LoVo (cell line): Measurements from ENCODE around the gene OSTF1.

Experiments
- DNase-seq: peaks from one replicate; pipeline ENCODE4 v3.0.0-alpha.2; 2016; ENCODE audit warnings: low spot score

Gene OSTF1

GRCh38 chr9:75087824-75088645 lies at the start of gene OSTF1, which contains the start of gene NMRK1:
Gene OSTF1, plus strand, starts transcription at chr9:75088514. Its CDS starts 179 bp downstream, at chr9:75088693.
Gene NMRK1, minus strand, starts transcription at chr9:75088155. Its CDS starts 5,040 bp downstream, at chr9:75083115.
- peak; percentile 98 for DNase-seq

- no peak for DNase-seq
Observed at GRCh38 chr9:75039009-75039408, 49.3 kb upstream of the OSTF1 start.

GRCh38 chr9:75039801-75040200 lies 48.5 kb upstream of the OSTF1 start:
- DNase-seq = no peak

- no peak for DNase-seq
Observed at GRCh38 chr9:75041041-75041440, 47.3 kb upstream of the OSTF1 start.

- DNase-seq = no peak
Observed at GRCh38 chr9:75046725-75047345, 41.5 kb upstream of the OSTF1 start.

GRCh38 chr9:75047506-75047905 lies 40.8 kb upstream of the OSTF1 start:
- DNase-seq = no peak

GRCh38 chr9:75051285-75051684 lies 37.0 kb upstream of the OSTF1 start:
- DNase-seq = no peak

GRCh38 chr9:75053869-75054268 lies 34.4 kb upstream of the OSTF1 start:
- DNase-seq = no peak

- no peak for DNase-seq
Observed at GRCh38 chr9:75054368-75055001, 33.8 kb upstream of the OSTF1 start.

GRCh38 chr9:75061169-75061568 lies 27.1 kb upstream of the OSTF1 start:
- no peak for DNase-seq

- no peak for DNase-seq
Observed at GRCh38 chr9:75063556-75064305, 24.6 kb upstream of the OSTF1 start.

- DNase-seq = no peak
Observed at GRCh38 chr9:75064307-75065025, 23.8 kb upstream of the OSTF1 start.

- no peak for DNase-seq
Observed at GRCh38 chr9:75065510-75065909, 22.8 kb upstream of the OSTF1 start.

GRCh38 chr9:75067894-75068293 lies 20.4 kb upstream of the OSTF1 start:
- DNase-seq = no peak

- DNase-seq = no peak
Observed at GRCh38 chr9:75069171-75069570, 19.1 kb upstream of the OSTF1 start.

GRCh38 chr9:75071530-75072122 lies 16.7 kb upstream of the OSTF1 start:
- peak; percentile 63 for DNase-seq

GRCh38 chr9:75072895-75073294 lies 15.4 kb upstream of the OSTF1 start:
- DNase-seq = no peak

- DNase-seq = no peak
Observed at GRCh38 chr9:75081632-75082031, 6.7 kb upstream of the OSTF1 start.

GRCh38 chr9:75083188-75083970 lies 4.9 kb upstream of the OSTF1 start:
- DNase-seq = peak; percentile 47

GRCh38 chr9:75084081-75084672 lies 4.1 kb upstream of the OSTF1 start:
- DNase-seq = no peak
